NB4 (cell line): ENCODE results near the gene UNC93B1.

Experiments
- CTCF ChIP-seq: IDR thresholded peaks from one replicate; pipeline ENCODE4 v1.5.1; 2012; ENCODE audit warnings: low read depth, low read length
- MAX ChIP-seq: IDR thresholded peaks from 2 replicates; pipeline ENCODE4 v1.6.1; 2011; ENCODE audit warnings: low read depth, low read length
- MYC ChIP-seq: IDR thresholded peaks from 2 replicates; pipeline ENCODE4 v1.6.1; 2011; ENCODE audit warnings: low read depth, low read length
- POLR2A ChIP-seq: IDR thresholded peaks from 2 replicates; pipeline ENCODE4 v1.6.1; 2011; ENCODE audit warnings: mild to moderate bottlenecking; ENCODE audit not compliant: insufficient read length; ENCODE audit errors: extremely low read depth

GRCh38 chr11:68043029-68043348 is 39.1 kb upstream of the UNC93B1 start:
- TF ChIP-seq CTCF (no peak), MYC (no peak), POLR2A (no peak), MAX (no peak)
